ENCODE data around the gene ANXA6.
A peak's percentile ranks its signal among the peaks of the same experiment; 100 is the strongest.
"Not testable (repeated sequence)": the region's sequence is repeated elsewhere in the genome, so short reads cannot be mapped to it uniquely, and the experiment has no call there.

The ANXA6 gene

GRCh38 chr5:151181818-151182523 lies 24.4 kb upstream of the ANXA6 start:
- no peak for DNase-seq (ENCODE audit: low read depth in 2 of 2, low spot score in 1 of 2)

- no peak for DNase-seq (ENCODE audit: low read depth in 2 of 2, low spot score in 1 of 2)
Measured at GRCh38 chr5:151180291-151180690, 22.7 kb upstream of the ANXA6 start.

- no peak for DNase-seq (ENCODE audit: low read depth in 2 of 2, low spot score in 1 of 2)
Measured at GRCh38 chr5:151179489-151179840, 21.9 kb upstream of the ANXA6 start.

GRCh38 chr5:151178777-151179488 lies 21.4 kb upstream of the ANXA6 start:
- no peak for DNase-seq (ENCODE audit: low read depth in 2 of 2, low spot score in 1 of 2)

GRCh38 chr5:151178372-151178771 lies 20.8 kb upstream of the ANXA6 start:
- DNase-seq (ENCODE audit: low read depth in 2 of 2, low spot score in 1 of 2), result no peak

GRCh38 chr5:151176268-151176667 lies 18.7 kb upstream of the ANXA6 start:
- not testable (repeated sequence) for DNase-seq (ENCODE audit: low read depth in 2 of 2, low spot score in 1 of 2)

GRCh38 chr5:151174612-151175101 lies 17.1 kb upstream of the ANXA6 start:
- DNase-seq (ENCODE audit: low read depth in 2 of 2, low spot score in 1 of 2), result no peak

GRCh38 chr5:151173711-151174611 lies 16.4 kb upstream of the ANXA6 start:
- DNase-seq (ENCODE audit: low read depth in 2 of 2, low spot score in 1 of 2), result no peak

GRCh38 chr5:151171529-151171928 lies 13.9 kb upstream of the ANXA6 start:
- no peak for DNase-seq (ENCODE audit: low read depth in 2 of 2, low spot score in 1 of 2)

- DNase-seq (ENCODE audit: low read depth in 2 of 2, low spot score in 1 of 2), result no peak
Measured at GRCh38 chr5:151168602-151169344, 11.2 kb upstream of the ANXA6 start.

- DNase-seq (ENCODE audit: low read depth in 2 of 2, low spot score in 1 of 2), result no peak
Measured at GRCh38 chr5:151167022-151167421, 9.4 kb upstream of the ANXA6 start.

GRCh38 chr5:151164687-151165392 lies 7.3 kb upstream of the ANXA6 start:
- DNase-seq (ENCODE audit: low read depth in 2 of 2, low spot score in 1 of 2), result peak in 1 of 2 donors; percentile 59

- no peak for DNase-seq (ENCODE audit: low read depth in 2 of 2, low spot score in 1 of 2)
Measured at GRCh38 chr5:151162776-151163175, 5.2 kb upstream of the ANXA6 start.

- DNase-seq (ENCODE audit: low read depth in 2 of 2, low spot score in 1 of 2), result no peak
Measured at GRCh38 chr5:151159649-151160373, 2.2 kb upstream of the ANXA6 start.

- no peak for DNase-seq (ENCODE audit: low read depth in 2 of 2, low spot score in 1 of 2)
Measured at GRCh38 chr5:151158287-151158661, 695 bp upstream of the ANXA6 start.

- no peak for DNase-seq (ENCODE audit: low read depth in 2 of 2, low spot score in 1 of 2)
Measured at GRCh38 chr5:151156507-151157420, 815 bp downstream of the ANXA6 start.

- DNase-seq (ENCODE audit: low read depth in 2 of 2, low spot score in 1 of 2), result no peak
Measured at GRCh38 chr5:151155775-151156506, 1.6 kb downstream of the ANXA6 start.

Measured in stimulated activated CD8-positive, alpha-beta memory T cell treated with anti-CD3 and anti-CD28 coated beads, Interleukin-4, amount 100 ng/mL, for 1 hour (primary cell).